ENCODE measurements around the gene GBX1. TPM values are rescaled to one million over a fixed set of nuclear protein-coding genes. Genes with fewer than 3 reads are reported as not detected.
A peak's percentile ranks its signal among the peaks of the same experiment; 100 is the strongest.

The GBX1 gene
- total RNA-seq, 1 donor from 2014 or later: not detected

DNA sequence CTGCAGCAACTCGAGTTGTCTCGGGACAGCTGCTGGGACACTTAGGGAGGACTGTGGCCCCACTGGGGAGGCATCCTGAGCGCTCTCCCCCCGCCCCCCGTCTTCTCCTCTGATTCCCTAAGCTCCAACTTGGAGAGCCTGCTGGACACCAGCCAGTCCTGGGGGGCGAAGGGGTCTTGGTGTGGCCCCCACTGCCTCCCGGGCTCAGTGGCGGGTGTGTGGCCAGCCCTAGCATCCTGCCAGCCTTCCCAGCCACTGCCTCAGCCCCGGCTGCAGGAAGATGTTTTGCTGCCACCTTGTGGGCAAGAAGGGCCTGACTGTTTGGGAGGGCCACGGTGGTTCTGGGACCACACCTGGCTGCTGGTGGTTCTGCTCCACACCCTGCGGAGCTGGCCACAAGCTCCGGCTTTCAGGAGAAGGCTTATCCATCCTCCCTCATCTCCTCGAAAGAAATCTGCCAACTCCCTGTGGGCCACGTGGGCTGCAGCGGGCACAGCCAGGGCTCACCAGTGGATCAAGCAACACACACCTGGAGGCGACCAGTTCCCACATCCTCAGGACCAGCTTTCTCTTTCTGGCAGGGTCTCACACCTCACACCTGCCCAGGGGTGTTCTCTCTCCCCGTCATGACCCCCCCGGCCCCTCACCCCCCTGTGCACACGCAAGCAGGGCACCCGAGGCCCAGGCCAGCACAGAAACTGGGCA lies 56.4 kb downstream of the GBX1 start:
- no peaks in the 10 kb centered on the region for H3K36me3 ChIP-seq
- peaks cover 50% of the 10 kb centered on the region for H3K4me1 ChIP-seq
- no peak overlapping the region for H3K4me3 ChIP-seq
- no peaks in the 10 kb centered on the region for H3K9me3 ChIP-seq
- TF ChIP-seq CTCF (IDR thresholded peaks at IDR 0.05): peak; percentile 93
- ATAC-seq: peak; percentile 65 to 66
- peak; percentile 83 for DNase-seq
- H3K27me3 ChIP-seq (ENCODE audit: low read depth): no peaks in the 10 kb centered on the region
- H3K27ac ChIP-seq: no peak overlapping the region
- intact Hi-C loops (cut with DNase I): no loop called here

- no peaks in the 10 kb centered on the region for H3K9me3 ChIP-seq
- no peak for TF ChIP-seq CTCF (IDR thresholded peaks at IDR 0.05)
- ATAC-seq (no peak), DNase-seq (no peak)
- intact Hi-C loops (cut with DNase I): no loop called here
- H3K27ac ChIP-seq: no peak overlapping the region
- no peak overlapping the region for H3K4me3 ChIP-seq
- H3K4me1 ChIP-seq: peaks cover 44% of the 10 kb centered on the region
- no peaks in the 10 kb centered on the region for H3K36me3 ChIP-seq
- H3K27me3 ChIP-seq (ENCODE audit: low read depth): no peaks in the 10 kb centered on the region
Observed at GRCh38 chr7:151110236-151110940, 57.1 kb downstream of the GBX1 start.

DNA sequence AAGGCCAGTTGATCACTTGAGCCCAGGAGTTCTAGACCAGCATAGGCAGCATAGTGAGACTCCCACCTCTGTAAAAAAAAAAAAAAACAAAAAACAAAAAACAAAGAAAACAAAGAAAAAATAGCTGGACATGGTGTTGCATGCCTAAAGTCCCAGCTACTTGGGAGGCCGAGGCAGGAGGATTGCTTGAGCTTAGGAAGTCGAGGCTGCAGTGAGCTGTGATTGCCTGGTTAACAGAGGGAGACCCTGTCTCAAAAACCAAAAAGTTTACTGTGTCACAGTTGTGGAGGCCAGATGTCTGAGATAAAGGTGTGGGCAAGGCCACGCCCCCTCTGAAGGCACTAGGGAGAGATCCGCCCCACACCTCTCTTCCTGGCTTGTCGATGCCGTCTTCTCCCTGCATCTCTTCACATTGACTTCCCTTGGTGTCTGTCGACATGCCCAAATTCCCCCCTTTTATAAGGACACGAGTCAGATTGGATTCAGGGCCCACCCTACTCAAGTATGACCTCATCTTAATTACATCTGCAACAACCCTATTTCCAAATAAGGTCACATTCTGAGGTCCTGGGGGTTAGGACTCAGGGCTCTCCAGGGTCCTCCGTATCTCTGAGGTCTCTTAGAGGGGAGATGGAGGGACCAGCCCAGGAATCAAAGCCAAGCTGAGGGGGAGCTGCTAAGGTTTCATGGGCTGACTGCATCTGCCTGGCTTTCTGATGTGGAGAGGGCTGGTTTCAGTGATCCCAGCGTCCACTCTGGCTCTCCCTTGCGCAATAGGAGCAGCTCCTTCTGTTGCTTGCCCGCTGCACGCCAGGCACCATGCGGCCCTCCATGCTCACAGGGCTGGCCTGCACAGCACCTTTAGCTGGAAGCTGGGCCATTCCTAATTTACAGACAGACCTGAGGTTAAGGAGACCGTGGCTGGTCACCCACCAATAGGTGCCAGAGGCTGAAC lies 58.1 kb downstream of the GBX1 start:
- no peaks in the 10 kb centered on the region for H3K9me3 ChIP-seq
- no peak overlapping the region for H3K27ac ChIP-seq
- H3K27me3 ChIP-seq (ENCODE audit: low read depth): no peaks in the 10 kb centered on the region
- H3K4me3 ChIP-seq: no peak overlapping the region
- H3K36me3 ChIP-seq: peaks cover 5% of the 10 kb centered on the region
- no peak for ATAC-seq
- H3K4me1 ChIP-seq: peaks cover 44% of the 10 kb centered on the region
- TF ChIP-seq CTCF (IDR thresholded peaks at IDR 0.05): no peak
- intact Hi-C loops (cut with DNase I): no loop called here
- DNase-seq: peak; percentile 56

DNA sequence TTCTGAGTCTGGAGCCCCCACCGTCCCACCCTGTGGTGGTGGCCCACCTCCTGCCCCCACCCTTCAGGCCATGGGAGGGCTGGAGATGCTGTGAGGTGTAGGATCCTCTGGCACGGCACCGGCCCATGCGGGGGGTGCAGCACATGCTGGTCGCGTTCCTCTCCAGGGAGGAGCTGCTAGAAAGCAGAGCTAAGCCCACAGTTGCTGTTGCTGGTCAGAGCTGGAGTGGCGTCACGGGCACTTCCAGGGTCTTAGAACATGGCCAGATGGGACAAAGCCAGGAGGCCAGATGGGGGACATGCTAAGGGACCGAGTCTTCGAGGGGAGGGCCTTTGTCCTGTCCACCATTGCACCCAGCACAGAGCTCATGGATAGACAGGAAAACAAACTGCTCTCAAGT lies 59.6 kb downstream of the GBX1 start:
- intact Hi-C loops (cut with DNase I): no loop called here
- no peaks in the 10 kb centered on the region for H3K27me3 ChIP-seq (ENCODE audit: low read depth)
- DNase-seq: no peak
- no peaks in the 10 kb centered on the region for H3K9me3 ChIP-seq
- TF ChIP-seq CTCF (IDR thresholded peaks at IDR 0.05): no peak
- H3K27ac ChIP-seq: no peak overlapping the region
- H3K36me3 ChIP-seq: peaks cover 7% of the 10 kb centered on the region
- H3K4me3 ChIP-seq: no peak overlapping the region
- peaks cover 29% of the 10 kb centered on the region for H3K4me1 ChIP-seq
- ATAC-seq: no peak

- intact Hi-C loops (cut with DNase I): no loop called here
- ATAC-seq: no peak
- no peak overlapping the region for H3K27ac ChIP-seq
Observed at GRCh38 chr7:151104411-151105235, 62.9 kb downstream of the GBX1 start.

More at GRCh38 chr7:151104411-151105235, 62.9 kb downstream of the GBX1 start:
- Histone ChIP-seq H3K36me3 (peaks cover 12% of the 10 kb centered on the region), H3K4me1 (peaks cover 26% of the 10 kb centered on the region), H3K27me3 (ENCODE audit: low read depth) (no peaks in the 10 kb centered on the region), H3K4me3 (no peak overlapping the region), H3K9me3 (no peaks in the 10 kb centered on the region)
- no peak for DNase-seq
- TF ChIP-seq CTCF (IDR thresholded peaks at IDR 0.05): no peak
